ENCODE measurements around the gene NPFFR1.

DNA sequence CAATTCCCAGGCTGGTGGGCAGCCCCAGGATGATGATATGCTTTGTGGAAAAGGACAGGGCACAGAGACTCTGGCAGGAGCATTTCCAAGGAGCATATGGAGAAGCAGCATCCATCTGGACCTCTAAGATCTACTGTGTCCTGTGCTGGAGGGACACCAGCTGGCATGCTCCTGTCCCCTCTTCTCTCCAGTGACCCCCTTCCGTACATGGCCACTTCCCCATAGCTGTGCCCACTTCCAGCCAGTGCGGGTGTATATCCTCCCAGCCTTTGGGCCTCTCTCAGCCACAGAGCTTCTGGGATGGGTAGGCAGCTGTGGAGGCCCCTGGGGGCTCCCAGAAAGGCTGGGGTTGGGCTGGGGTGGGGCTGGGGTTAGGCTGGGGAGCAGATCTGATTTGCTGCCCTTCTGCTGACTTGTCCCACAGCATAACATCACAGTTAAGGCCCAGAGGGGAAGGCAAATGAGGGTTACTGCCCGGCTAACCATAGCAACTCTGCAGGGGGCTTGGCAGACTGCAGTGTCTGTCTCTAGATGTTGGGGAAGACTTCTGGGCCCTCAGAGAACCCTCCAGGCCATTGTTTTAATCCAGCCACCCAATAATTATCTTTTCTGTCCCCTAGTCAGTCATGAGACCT lies 6.3 kb downstream of the NPFFR1 start:
- TF ChIP-seq, protein P1, sequence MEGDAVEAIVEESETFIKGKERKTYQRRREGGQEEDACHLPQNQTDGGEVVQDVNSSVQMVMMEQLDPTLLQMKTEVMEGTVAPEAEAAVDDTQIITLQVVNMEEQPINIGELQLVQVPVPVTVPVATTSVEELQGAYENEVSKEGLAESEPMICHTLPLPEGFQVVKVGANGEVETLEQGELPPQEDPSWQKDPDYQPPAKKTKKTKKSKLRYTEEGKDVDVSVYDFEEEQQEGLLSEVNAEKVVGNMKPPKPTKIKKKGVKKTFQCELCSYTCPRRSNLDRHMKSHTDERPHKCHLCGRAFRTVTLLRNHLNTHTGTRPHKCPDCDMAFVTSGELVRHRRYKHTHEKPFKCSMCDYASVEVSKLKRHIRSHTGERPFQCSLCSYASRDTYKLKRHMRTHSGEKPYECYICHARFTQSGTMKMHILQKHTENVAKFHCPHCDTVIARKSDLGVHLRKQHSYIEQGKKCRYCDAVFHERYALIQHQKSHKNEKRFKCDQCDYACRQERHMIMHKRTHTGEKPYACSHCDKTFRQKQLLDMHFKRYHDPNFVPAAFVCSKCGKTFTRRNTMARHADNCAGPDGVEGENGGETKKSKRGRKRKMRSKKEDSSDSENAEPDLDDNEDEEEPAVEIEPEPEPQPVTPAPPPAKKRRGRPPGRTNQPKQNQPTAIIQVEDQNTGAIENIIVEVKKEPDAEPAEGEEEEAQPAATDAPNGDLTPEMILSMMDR (IDR thresholded peaks at IDR 0.05) = no peak
- TF ChIP-seq TCF7L2 (IDR thresholded peaks at IDR 0.05; ENCODE audit: low read depth, low read length) (no peak), POLR2AphosphoS5 (IDR thresholded peaks at IDR 0.05; ENCODE audit: low read depth, low read length) (no peak), SIN3A (IDR thresholded peaks at IDR 0.05; ENCODE audit: borderline replicate concordance, insufficient read depth, low read depth, low read length) (no peak)

All from Panc1 (cell line).